COLO668 (cell line): ENCODE measurements around the gene MYL10.
A peak's percentile ranks its signal among the peaks of the same experiment; 100 is the strongest.
"Not testable (repeated sequence)": the region's sequence is repeated elsewhere in the genome, so short reads cannot be mapped to it uniquely, and the experiment has no call there.

Experiments used
- DNase-seq: peaks from one replicate; lab custom pipeline; 2025; ENCODE audit not compliant: unreplicated experiment; lab: John Stamatoyannopoulos, UW

MYL10 gene

GRCh38 chr7:101620395-101620794 lies 8.7 kb downstream of the MYL10 start:
- no peak for DNase-seq

- no peak for DNase-seq
These were observed 10.2 kb downstream of the MYL10 start for GRCh38 chr7:101618916-101619315.

GRCh38 chr7:101618207-101618839 lies 10.8 kb downstream of the MYL10 start:
- no peak for DNase-seq

- DNase-seq = no peak
These were observed 11.5 kb downstream of the MYL10 start for GRCh38 chr7:101617451-101618206.

GRCh38 chr7:101615446-101615845 lies 13.7 kb downstream of the MYL10 start:
- DNase-seq = no peak

GRCh38 chr7:101614939-101615302 lies 14.2 kb downstream of the MYL10 start:
- DNase-seq = no peak

GRCh38 chr7:101614098-101614938 lies 14.8 kb downstream of the MYL10 start:
- DNase-seq = no peak

- DNase-seq = no peak
These were observed 16.1 kb downstream of the MYL10 start for GRCh38 chr7:101612885-101613515.

GRCh38 chr7:101608772-101609713 lies 20.1 kb downstream of the MYL10 start:
- no peak for DNase-seq

GRCh38 chr7:101606498-101606923 lies 22.6 kb downstream of the MYL10 start:
- no peak for DNase-seq

- DNase-seq = no peak
These were observed 23.2 kb downstream of the MYL10 start for GRCh38 chr7:101605611-101606497.

GRCh38 chr7:101604934-101605332 lies 24.2 kb downstream of the MYL10 start:
- DNase-seq = not testable (repeated sequence)

GRCh38 chr7:101604331-101604933 lies 24.7 kb downstream of the MYL10 start:
- no peak for DNase-seq

- DNase-seq = peak; percentile 62
These were observed 26.4 kb downstream of the MYL10 start for GRCh38 chr7:101602484-101603241.

- DNase-seq = no peak
These were observed 27.0 kb downstream of the MYL10 start for GRCh38 chr7:101602082-101602481.

- DNase-seq = no peak
These were observed 29.3 kb downstream of the MYL10 start for GRCh38 chr7:101599787-101600186.

GRCh38 chr7:101598986-101599771 lies 29.9 kb downstream of the MYL10 start:
- DNase-seq = no peak
